NCI-H187 treated with DMSO at 0.1 percent for 48 hours (cell line): ENCODE data around the gene TIGAR.

Experiments used
- DNase-seq: peaks from one replicate; lab custom pipeline; 2025; lab: John Stamatoyannopoulos, UW

TIGAR gene

GRCh38 chr12:4282892-4283511, 38.0 kb upstream of the TIGAR start:
- DNase-seq: no peak

- DNase-seq: no peak
Observed at GRCh38 chr12:4283512-4284255, 37.3 kb upstream of the TIGAR start.

GRCh38 chr12:4284306-4284705, 36.7 kb upstream of the TIGAR start:
- no peak for DNase-seq

GRCh38 chr12:4285070-4285469, 35.9 kb upstream of the TIGAR start:
- DNase-seq: no peak

GRCh38 chr12:4286228-4286627, 34.8 kb upstream of the TIGAR start:
- DNase-seq: no peak

GRCh38 chr12:4286771-4287317, 34.2 kb upstream of the TIGAR start:
- DNase-seq: no peak

- no peak for DNase-seq
Observed at GRCh38 chr12:4287325-4288211, 33.4 kb upstream of the TIGAR start.

GRCh38 chr12:4288296-4289131, 32.5 kb upstream of the TIGAR start:
- DNase-seq: no peak

GRCh38 chr12:4289231-4289878, 31.7 kb upstream of the TIGAR start:
- no peak for DNase-seq

GRCh38 chr12:4289998-4290790, 30.8 kb upstream of the TIGAR start:
- DNase-seq: no peak

- DNase-seq: no peak
Observed at GRCh38 chr12:4292341-4293073, 28.5 kb upstream of the TIGAR start.

- no peak for DNase-seq
Observed at GRCh38 chr12:4293299-4293965, 27.6 kb upstream of the TIGAR start.

- DNase-seq: no peak
Observed at GRCh38 chr12:4293966-4294505, 27.0 kb upstream of the TIGAR start.

GRCh38 chr12:4296751-4297150, 24.3 kb upstream of the TIGAR start:
- no peak for DNase-seq

GRCh38 chr12:4297617-4298016, 23.4 kb upstream of the TIGAR start:
- no peak for DNase-seq

- no peak for DNase-seq
Observed at GRCh38 chr12:4300883-4301282, 20.1 kb upstream of the TIGAR start.

- DNase-seq: no peak
Observed at GRCh38 chr12:4301932-4302501, 19.0 kb upstream of the TIGAR start.

GRCh38 chr12:4302881-4303280, 18.1 kb upstream of the TIGAR start:
- DNase-seq: no peak
